Smooth muscle cell (in vitro differentiated cells): ENCODE results near the gene PPP2R2C. TPM values are rescaled to one million over a fixed set of nuclear protein-coding genes. Genes with fewer than 3 reads are reported as not detected.

Experiments
- DNase-seq: peaks from one replicate; lab custom pipeline; 2025; ENCODE audit not compliant: unreplicated experiment; lab: John Stamatoyannopoulos, UW
- H2AFZ ChIP-seq: fragments of 200-600 bp; sonication (generic); 2 replicates; pipeline ENCODE4 v1.6.0; 2016; ENCODE audit warnings: antibody characterized with exemption, low read depth, mild to moderate bottlenecking
- H3F3A ChIP-seq: fragments of 200-600 bp; sonication (generic); 2 replicates; pipeline ENCODE4 v1.6.0; 2017; ENCODE audit warnings: antibody characterized with exemption, low read depth
- H3K27ac ChIP-seq: fragments of 200-600 bp; sonication (generic); 2 replicates; pipeline ENCODE4 v1.5.1; 2016; ENCODE audit warnings: low read depth, mild to moderate bottlenecking
- H3K27me3 ChIP-seq: fragments of 200-600 bp; sonication (generic); 2 replicates; pipeline ENCODE4 v1.6.1; 2016; ENCODE audit warnings: low read depth, mild to moderate bottlenecking
- H3K36me3 ChIP-seq: fragments of 200-600 bp; sonication (generic); 2 replicates; pipeline ENCODE4 v1.5.1; 2016; ENCODE audit warnings: low read depth
- H3K4me1 ChIP-seq: fragments of 200-600 bp; sonication (generic); 2 replicates; pipeline ENCODE4 v1.5.1; 2016; ENCODE audit warnings: low read depth
- H3K4me2 ChIP-seq: fragments of 200-600 bp; sonication (generic); 2 replicates; pipeline ENCODE4 v1.6.0; 2016; ENCODE audit warnings: mild to moderate bottlenecking
- H3K4me3 ChIP-seq: fragments of 200-600 bp; sonication (generic); 2 replicates; pipeline ENCODE4 v1.5.1; 2016; ENCODE audit warnings: mild to moderate bottlenecking
- H3K79me2 ChIP-seq: fragments of 200-600 bp; sonication (generic); 2 replicates; pipeline ENCODE4 v1.6.0; 2016; ENCODE audit warnings: low read depth, mild to moderate bottlenecking
- H3K9ac ChIP-seq: fragments of 200-600 bp; sonication (generic); 2 replicates; pipeline ENCODE4 v1.6.0; 2016; ENCODE audit warnings: low read depth
- H3K9me3 ChIP-seq: fragments of 200-600 bp; sonication (generic); replicated peaks from 2 replicates; pipeline ENCODE4 v1.5.1; 2016; ENCODE audit warnings: low read depth
- H4K20me1 ChIP-seq: fragments of 200-600 bp; sonication (generic); 2 replicates; pipeline ENCODE4 v1.6.0; 2016; ENCODE audit warnings: low read depth
- WGBS: methylation state at CpG from one replicate; pipeline ENCODE4 v1.1.7; 2016; ENCODE audit warnings: low lambda C conversion rate; 5-methylcytosine and 5-hydroxymethylcytosine counted together
- polyA plus RNA-seq: library from polyadenylated mRNA; unstranded; fragments of >200 nt; fragmentation: Nextera tagmentation; extraction: Ambion mirVana; gene quantifications from 2 replicates; pipeline ENCODE4 v1.2.1, GENCODE V29; 2016
- total RNA-seq: library from RNA; depleted of rRNA; stranded (reverse); fragments of >200 nt; gene quantifications from 2 replicates; pipeline ENCODE4 v1.2.3, GENCODE V29; 2014
- TF ChIP-seq, protein P1 (sequence below): fragments of 200-600 bp; sonication (generic); IDR thresholded peaks from 2 replicates; pipeline ENCODE4 v1.5.1; 2017; ENCODE audit warnings: borderline replicate concordance, mild to moderate bottlenecking, antibody characterized with exemption; ENCODE audit not compliant: insufficient read depth, poor library complexity, severe bottlenecking

The PPP2R2C gene
- total and polyA plus RNA-seq, 2 experiments from 2014 or later, result 0.54 to 1.8 TPM

DNA sequence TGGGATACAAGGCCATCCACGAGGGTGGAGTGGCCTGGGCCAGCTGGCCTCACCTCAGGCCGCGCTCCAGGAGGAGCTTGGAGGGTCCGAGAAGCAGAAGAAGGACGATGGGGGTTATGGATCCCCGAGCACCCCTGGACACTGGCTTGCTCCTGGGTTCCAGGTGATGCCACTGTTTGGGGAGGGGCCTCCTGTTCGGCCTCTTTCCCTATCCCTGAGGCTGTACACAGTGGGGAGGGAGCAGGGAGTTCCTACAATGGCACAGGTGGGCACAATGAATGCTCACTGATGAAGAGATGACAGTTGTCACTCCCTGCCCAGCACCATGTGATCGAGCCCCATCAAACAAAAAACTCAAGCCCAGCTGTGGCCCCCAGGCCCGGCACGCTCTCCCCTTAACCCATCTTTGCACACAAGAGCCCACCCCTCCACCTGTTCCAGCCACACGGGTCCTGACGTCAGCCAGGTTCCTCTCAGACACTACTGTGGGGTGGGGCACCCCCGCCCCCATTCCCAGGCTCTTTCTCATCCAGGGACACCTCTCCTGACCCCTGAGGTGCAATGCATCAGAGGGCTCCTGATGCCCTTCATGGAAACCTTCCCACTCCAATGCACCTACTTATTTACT, 132.5 kb downstream of the PPP2R2C start:
- Histone ChIP-seq H3K27ac (no peak overlapping the region), H4K20me1 (no peaks in the 10 kb centered on the region), H3F3A (no peaks in the 10 kb centered on the region), H3K4me3 (no peak overlapping the region), H3K9me3 (no peaks in the 10 kb centered on the region), H3K79me2 (no peaks in the 10 kb centered on the region), H2AFZ (no peak overlapping the region), H3K4me2 (no peak overlapping the region), H3K9ac (no peak overlapping the region), H3K27me3 (peaks cover 14% of the 10 kb centered on the region), H3K4me1 (no peaks in the 10 kb centered on the region), H3K36me3 (no peaks in the 10 kb centered on the region)
- no peak for DNase-seq
- TF ChIP-seq, protein P1, sequence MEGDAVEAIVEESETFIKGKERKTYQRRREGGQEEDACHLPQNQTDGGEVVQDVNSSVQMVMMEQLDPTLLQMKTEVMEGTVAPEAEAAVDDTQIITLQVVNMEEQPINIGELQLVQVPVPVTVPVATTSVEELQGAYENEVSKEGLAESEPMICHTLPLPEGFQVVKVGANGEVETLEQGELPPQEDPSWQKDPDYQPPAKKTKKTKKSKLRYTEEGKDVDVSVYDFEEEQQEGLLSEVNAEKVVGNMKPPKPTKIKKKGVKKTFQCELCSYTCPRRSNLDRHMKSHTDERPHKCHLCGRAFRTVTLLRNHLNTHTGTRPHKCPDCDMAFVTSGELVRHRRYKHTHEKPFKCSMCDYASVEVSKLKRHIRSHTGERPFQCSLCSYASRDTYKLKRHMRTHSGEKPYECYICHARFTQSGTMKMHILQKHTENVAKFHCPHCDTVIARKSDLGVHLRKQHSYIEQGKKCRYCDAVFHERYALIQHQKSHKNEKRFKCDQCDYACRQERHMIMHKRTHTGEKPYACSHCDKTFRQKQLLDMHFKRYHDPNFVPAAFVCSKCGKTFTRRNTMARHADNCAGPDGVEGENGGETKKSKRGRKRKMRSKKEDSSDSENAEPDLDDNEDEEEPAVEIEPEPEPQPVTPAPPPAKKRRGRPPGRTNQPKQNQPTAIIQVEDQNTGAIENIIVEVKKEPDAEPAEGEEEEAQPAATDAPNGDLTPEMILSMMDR, result no peak
- WGBS, result 86% methylated on average over 12 of the region's 13 CpGs

DNA sequence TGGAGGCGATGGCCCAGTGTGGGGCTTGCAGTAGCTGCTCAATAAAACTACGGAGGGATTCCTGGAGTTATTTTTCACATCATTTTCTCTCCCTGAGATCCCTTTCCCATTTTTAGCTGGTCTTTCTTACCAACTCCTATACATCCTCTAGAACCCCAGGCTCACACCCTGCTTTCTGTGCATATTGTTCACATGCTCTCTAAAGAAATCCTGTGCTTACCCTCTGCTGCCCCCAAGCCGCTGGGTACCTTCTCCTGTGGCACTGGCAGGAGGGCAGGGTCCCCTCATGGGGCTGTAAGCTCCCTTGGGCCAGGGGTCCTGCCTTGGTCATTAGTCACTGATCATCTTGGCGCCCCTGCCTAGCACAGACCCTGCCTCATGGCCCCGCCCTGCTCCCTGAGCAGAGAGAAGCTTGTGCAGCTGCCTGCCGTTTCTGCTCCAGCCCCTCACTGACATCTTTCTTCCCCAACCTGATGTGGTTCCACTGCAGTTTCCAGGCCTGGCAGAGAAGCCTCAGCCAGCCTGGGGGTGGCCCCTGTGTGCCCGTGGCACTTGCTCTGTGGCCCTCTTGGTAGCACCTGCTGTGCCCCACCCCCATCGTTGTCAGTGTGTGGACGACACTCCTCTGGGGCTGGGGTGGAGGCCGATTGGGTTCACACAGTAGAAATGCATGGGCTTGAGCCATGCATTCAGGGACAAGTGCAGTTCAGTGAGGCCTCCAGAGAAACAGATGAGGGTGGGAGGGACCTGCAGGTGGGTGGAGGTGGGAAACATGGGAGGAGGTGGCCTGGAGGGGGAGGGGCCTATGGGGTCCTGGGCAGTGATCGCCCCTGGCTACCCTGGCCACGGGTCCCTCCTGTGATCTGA, 133.2 kb downstream of the PPP2R2C start:
- H3K4me1 ChIP-seq, result no peaks in the 10 kb centered on the region
- no peak overlapping the region for H3K4me3 ChIP-seq
- H3K9ac ChIP-seq, result no peak overlapping the region
- H2AFZ ChIP-seq, result no peak overlapping the region
- H3K27me3 ChIP-seq, result peaks cover 14% of the 10 kb centered on the region
- H3K36me3 ChIP-seq, result no peaks in the 10 kb centered on the region
- H4K20me1 ChIP-seq, result no peaks in the 10 kb centered on the region
- no peak overlapping the region for H3K4me2 ChIP-seq
- DNase-seq, result no peak
- TF ChIP-seq, protein P1, result no peak
- WGBS, result 91% methylated on average over 12 of the region's 12 CpGs
- H3K27ac ChIP-seq, result no peak overlapping the region
- no peaks in the 10 kb centered on the region for H3K9me3 ChIP-seq
- H3F3A ChIP-seq, result no peaks in the 10 kb centered on the region
- H3K79me2 ChIP-seq, result no peaks in the 10 kb centered on the region

DNA sequence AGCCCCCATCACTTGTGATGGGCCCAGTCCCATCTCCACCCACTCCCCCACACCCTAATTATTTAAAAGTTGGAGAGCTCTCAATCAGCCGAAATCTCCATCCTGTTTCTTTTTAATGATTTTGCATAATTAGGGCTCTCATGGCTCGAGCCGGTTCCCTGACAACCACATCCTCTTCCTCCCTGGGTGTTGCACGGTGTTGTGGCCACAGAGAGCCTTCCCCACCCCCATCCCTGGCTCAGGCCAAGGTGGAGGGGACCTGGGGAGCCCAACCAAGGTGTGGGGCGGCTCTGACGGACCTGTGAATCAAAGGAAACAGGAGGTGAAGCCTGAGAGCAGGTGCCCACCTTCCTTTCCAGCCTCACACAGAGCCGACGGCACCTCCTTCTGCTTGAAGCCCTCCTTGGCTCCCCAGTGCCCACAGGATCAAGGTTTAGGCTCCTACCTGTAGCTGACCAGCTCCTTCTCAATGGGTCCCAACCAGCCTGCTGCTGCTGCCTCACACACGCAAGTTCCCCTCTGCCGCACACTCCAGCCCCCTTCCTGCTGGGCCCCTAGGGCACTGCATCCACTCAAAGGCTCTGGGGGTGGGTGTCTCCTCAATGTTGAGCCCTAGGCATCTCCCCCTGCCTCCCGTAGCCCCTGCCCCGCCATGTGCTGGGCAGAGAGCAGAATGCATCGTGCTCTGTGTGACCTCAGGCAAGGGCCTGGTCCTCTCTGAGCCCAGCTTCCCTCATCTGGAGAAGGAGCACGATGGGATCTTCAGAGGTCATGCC, 134.1 kb downstream of the PPP2R2C start:
- Histone ChIP-seq H3K27ac (no peak overlapping the region), H3K9ac (no peak overlapping the region), H3K79me2 (no peaks in the 10 kb centered on the region), H3K4me2 (no peak overlapping the region), H3K27me3 (peaks cover 14% of the 10 kb centered on the region), H3K4me1 (no peaks in the 10 kb centered on the region), H3F3A (no peaks in the 10 kb centered on the region), H4K20me1 (no peaks in the 10 kb centered on the region), H3K9me3 (no peaks in the 10 kb centered on the region), H3K4me3 (no peak overlapping the region), H3K36me3 (no peaks in the 10 kb centered on the region), H2AFZ (no peak overlapping the region)
- 71% methylated on average over 12 of the region's 14 CpGs for WGBS
- TF ChIP-seq, protein P1, result no peak
- no peak for DNase-seq
